Stimulated activated CD8-positive, alpha-beta memory T cell treated with anti-CD3 and anti-CD28 coated beads, Interleukin-7, amount 100 ng/mL, for 4 hours (primary cell): ENCODE results near the gene PARP9.
A peak's percentile ranks its signal among the peaks of the same experiment; 100 is the strongest.
"Not testable (repeated sequence)": the region's sequence is repeated elsewhere in the genome, so short reads cannot be mapped to it uniquely, and the experiment has no call there.

Experiments used
- DNase-seq, 2 donors: peaks; one replicate each; pipeline ENCODE4 v3.0.0-alpha.2; 2020; ENCODE audit warnings: low read depth in 2 of 2

PARP9 gene

GRCh38 chr3:122520861-122521260 lies 43.2 kb downstream of the PARP9 start:
- no peak for DNase-seq

DNA sequence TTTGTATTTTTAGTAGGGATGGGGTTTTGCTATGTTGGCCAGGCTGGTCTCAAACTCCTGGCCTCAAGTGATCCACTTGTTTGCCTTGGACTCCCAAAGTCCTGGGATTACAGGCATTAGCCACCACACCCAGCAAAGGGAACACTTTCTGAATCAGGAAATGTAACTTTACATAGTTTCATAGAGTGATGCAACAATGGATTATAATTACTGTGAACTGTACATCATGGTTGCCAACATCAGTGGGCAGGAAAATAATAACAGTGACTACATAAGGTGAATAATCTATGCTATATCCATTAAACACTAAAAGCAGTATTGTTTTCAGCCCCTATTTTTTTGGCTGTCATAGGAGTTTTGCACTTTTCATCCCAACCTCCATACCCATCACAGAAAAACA lies 44.4 kb downstream of the PARP9 start:
- no peak for DNase-seq

DNA sequence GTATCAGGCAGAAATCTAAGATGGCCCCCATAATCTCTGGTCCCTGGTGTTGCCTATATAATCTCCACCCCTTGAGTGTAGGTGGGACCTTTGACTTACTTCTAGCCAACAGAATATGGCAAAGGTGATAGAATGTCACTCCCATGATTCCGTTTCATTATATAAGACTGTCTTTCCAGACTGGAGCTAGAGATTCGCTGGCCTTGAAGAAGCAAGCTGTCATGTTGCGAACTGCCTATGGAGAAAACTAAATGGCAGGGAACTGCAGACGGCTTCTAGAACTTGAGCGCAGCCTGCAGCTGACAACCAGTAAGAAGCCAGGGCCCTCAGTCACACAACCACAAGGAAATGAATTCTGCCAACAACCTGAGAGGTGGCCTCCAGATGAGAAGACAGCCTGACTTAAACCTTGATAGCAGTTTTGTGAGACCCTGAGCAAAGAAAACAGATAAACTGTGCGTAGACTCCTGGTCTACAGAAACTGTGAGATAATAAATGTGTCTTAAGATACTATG lies 47.2 kb downstream of the PARP9 start:
- no peak for DNase-seq

- DNase-seq, result no peak
Observed at GRCh38 chr3:122515870-122516269, 48.2 kb downstream of the PARP9 start.

DNA sequence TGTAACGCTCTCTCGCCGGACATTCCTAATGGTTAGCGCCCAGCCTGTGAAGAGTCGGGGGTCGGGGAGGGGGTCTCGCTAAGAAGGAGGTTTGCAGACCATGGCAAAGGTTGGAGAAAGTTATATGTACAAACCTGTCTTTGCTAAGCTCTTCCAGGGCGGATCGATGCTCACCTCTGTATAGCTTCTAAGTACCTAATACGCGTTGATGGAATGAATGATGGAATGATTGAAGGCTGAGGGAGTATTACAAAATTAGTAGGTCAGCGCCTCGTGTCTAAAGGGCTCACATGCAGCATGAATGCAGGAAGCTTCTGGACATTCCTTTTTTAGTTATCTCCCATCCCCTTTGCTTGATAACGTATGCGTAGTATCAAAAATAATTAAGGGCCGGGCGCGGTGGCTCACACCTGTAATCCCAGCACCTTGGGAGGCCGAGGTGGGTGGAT lies 49.1 kb downstream of the PARP9 start:
- DNase-seq, result no peak

- peak; percentile 66 to 87 for DNase-seq
Observed at GRCh38 chr3:122514123-122515019, 49.7 kb downstream of the PARP9 start, which contains the start of gene KPNA1. TSS of gene KPNA1 (minus strand) at chr3:122514939. CDS start at chr3:122496565, 18,374 bp downstream.

- no peak for DNase-seq
Observed at GRCh38 chr3:122513386-122514122, 50.5 kb downstream of the PARP9 start.

- no peak for DNase-seq
Observed at GRCh38 chr3:122512284-122512683, 51.8 kb downstream of the PARP9 start.

GRCh38 chr3:122510878-122511535 lies 53.1 kb downstream of the PARP9 start:
- DNase-seq, result no peak

DNA sequence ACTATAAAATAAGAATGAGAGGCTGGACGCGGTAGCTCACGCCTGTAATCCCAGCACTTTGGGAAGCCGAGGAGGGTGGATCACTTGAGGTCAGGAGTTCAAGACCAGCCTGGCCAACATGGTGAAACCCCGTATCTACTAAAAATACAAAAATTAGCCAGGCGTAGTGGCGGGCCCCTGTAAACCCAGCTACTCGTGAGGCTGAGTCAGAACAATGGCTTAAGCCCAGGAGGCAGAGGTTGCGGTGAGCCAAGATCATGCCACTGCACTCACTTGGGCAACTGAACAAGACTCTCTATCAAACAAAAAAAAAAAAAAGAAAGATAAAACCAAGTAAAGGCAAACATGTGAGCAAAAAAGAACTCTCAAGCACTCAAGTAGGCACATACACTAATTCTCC lies 55.2 kb downstream of the PARP9 start:
- DNase-seq, result not testable (repeated sequence)

DNA sequence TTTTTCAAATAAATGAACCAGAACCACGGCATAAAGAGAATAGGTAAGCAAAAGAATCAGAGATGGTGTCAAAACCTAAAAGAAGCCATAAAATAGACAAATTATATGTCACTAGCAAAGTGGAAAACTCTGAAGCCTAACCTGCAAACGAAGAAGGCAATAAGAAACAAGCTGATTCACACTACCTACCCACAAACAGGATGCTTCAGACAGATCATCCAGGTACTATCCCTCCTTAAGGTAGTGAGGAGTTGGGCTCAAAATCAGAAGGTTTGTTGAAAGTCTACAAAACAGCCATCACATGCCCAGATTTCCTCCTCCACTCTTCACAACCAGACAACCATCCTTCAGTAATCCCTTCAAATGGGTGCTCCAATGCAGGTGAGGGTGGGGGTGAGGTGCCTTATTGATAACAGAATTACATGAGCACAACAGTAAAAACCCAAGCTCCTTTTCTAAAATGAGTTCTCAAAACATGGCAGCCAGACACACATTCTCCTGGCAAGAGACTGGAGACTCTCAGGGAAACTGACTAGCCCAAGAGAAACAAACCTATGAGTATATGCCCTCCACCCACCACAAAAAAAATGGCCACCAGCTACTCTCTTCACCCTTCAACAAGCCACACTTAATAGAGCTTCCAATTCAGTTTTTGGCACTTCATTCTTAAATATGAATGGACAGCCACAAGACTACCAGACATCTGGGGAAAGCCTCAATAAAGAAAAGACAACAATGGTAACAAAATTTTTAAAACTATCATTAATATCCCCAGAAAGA lies 55.8 kb downstream of the PARP9 start:
- DNase-seq, result no peak

DNA sequence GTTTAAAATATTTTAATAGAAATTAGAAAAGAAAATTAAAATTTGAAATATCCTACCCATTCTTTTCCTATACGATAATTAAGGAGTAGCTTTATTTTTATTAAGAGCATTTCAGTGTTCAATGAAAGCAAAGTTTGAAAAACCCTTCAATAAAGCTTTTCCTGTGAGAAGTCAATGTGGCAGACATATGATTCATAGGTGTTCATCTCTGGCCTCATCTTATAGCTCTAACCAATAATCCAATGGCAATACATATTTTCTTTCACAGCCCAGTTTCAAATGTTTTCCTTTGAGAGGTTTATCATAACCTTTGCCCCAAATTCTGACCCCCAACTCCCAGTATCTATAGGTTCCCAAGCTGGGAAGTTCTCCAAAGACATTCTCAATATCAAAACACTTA lies 57.6 kb downstream of the PARP9 start:
- DNase-seq, result no peak

DNA sequence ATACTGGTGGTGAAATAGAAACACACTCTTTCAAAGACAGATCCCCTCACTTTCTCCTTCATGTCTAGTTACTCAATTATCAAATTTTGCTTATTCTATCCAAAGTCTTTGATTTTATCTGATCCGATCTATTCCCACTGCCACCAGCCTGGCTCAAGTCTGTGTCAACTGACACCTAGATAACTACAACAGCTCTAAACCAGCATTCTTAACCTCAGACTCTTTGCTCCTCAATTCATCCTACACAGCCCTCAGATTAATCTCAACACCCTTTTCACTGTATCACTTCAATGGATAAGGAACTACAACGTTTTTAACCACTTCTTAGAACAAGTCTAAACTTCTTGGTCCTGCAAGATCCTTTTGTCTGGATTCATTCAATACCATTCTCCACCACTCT lies 58.4 kb downstream of the PARP9 start:
- DNase-seq, result no peak

- DNase-seq, result no peak
Observed at GRCh38 chr3:122502941-122503340, 61.2 kb downstream of the PARP9 start.

DNA sequence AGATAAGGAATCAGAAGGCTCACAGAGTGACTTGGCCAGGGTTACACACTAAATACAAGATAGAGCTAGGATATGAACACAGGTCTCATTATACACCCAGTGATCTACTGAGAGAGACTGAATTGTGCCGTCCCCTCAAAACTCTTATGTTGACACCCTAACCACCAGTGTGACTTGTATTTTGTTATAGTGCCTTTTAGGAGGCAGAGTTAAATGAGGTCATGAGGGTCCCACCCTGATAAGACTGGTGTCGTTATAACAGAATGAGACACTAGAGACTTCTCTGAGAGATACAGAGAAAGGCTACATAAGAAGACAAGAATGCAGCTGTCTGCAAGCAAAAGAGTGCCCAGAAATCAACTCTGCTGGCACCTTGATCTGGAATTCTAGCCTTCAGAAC lies 62.0 kb downstream of the PARP9 start:
- DNase-seq, result no peak

DNA sequence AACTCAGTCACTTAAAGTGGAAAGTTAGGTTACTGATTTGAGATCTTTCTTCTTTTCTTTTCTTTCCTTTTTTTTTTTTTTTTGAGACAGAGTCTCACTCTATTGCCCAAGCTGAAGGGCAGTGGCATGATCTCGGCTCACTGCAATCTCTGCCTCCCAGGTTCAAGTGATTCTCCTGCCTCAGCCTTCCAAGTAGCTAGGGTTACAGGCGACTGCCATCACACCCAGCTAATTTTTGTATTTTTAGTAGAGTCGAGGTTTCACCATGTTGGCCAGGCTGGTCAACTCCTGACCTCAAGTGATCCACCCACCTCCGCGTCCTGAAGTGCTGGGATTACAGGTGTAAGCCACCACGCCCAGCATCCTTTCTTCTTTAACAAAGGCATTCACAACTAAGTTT lies 63.1 kb downstream of the PARP9 start:
- DNase-seq, result not testable (repeated sequence)

DNA sequence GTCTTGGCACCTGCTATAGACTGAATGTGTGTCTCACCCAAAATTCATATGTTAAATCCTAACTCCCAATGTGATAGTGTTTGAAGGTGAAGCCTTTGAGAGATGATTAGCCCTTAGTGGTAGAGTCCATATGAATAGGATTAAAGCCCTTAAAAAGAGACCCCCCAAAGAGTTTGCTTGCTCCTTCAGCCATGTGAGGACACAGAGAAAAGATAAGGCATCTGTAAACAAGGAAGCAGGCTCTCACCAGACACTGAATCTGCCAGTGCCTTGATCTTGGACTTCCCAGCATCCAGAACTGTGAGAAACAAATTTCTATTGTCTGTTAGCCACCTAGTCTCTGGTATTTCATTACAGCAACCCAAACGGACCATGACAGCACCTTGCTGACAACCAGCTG lies 65.9 kb downstream of the PARP9 start:
- no peak for DNase-seq

- peak in 1 of 2 donors; percentile 10 for DNase-seq
Observed at GRCh38 chr3:122497425-122497824, 66.7 kb downstream of the PARP9 start.

- no peak for DNase-seq
Observed at GRCh38 chr3:122496508-122496907, 67.6 kb downstream of the PARP9 start.

- no peak for DNase-seq
Observed at GRCh38 chr3:122493296-122493695, 70.8 kb downstream of the PARP9 start.

DNA sequence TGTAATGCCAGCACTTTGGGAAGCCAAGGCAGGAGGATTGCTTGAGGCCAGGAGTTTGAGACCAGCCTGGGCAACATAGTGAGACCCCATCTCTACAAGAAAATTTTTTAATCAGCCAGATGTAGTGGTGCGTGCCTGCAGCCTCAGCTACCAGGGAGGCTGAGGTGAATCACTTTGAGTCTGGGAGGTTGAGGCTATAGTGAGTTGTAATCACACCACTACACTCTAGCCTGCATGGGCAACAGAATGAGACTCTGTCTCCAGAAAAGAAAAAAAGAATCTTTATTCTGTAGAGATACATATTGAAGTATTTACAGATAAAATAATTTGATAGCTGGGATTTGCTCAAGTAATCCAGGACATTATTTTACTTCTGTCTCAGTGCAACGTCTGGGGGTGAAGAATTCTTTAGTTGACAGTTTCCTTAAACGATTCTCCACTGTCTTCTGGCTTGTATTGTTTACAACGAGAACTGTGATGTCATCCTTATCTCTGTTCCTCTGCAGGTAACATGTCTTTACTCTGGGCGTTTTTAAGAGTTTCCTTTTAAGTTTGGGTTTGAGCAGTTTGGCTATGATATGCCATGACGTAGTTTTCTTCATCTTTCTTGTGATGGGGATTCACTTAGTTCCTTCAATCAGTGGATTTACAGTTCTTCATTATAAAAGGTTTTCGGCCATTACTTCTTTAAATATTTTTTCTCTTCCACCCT lies 75.7 kb downstream of the PARP9 start:
- no peak for DNase-seq
